Measurements from ENCODE around the gene EYS.
"Not testable (repeated sequence)": the region's sequence is repeated elsewhere in the genome, so short reads cannot be mapped to it uniquely, and the experiment has no call there.

Gene EYS

DNA sequence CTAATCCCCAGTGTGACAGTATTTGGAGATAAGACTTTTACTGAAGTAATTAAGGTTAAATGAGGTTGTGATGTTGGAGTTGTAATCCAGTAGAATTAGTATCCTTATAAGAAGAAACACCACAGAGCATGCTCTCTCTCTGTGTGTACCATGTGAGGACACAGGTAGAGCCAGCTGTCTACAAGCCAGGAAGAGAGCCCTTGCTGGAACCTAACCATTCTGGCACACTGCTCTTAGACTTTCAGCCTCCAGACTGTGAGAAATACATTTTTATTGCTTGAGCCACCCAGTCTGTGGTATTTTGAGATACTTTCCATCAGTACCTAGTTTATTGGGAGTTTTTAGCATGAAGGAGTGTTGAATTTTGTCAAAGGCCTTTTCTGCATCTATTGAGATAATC lies 1961.2 kb downstream of the EYS start:
- DNase-seq, result no peak

DNA sequence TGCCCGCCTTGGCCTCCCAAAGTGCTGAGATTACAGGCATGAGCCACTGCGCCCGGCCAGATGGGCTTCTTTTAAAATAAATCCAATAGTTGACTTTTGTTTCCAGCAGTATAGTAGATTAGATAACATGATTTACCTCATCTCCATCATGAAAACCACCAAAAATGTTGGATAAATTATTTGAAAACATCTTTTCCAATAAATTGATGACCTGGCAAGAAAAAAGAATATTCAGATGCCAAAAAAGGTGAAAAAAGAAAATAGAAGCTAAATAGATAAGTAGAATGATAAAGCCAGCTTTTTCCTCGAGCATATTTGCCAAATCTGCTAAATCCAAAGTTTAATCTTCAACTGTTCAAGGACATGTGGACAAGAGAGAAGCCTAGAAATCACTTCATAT lies 1962.2 kb downstream of the EYS start:
- no peak for DNase-seq

DNA sequence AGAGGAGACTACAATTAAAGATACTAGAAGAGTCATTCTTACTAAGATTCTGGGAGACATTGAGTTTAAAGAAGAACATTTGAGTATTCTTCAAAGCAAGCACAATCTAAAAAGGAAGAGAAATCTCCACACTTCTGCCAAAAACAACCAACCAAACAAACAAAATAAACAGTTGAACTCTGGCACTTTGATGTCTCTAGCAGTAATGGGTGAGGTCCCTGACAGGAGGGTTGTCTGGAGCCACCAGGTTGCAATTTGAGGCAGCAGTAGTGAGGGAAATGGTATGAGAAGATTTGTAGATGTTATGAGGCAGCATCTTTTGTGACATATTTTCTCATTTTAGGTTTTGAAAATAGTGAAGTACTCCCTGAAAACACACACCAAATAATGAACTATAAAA lies 1963.3 kb downstream of the EYS start:
- no peak for DNase-seq

DNA sequence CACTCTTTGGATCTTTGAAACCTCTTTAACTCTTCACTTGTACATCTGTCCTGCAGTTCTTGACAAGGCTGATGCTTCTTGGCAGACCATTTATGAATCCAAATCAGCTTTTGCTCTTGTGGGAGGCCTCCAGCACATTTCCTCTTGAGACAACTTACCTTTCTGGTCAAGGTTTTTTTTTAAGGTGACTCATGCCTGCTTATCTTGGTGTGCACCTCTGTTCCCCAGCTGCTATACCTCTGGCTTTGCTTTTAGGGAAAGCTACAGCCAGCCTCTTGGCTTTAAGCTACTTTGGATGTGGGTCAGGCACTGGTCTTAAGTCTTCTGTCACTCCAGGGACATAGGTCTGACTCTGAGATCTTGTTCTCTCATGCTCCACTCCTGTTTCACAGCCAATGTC lies 1965.0 kb downstream of the EYS start:
- DNase-seq, result no peak

GRCh38 chr6:63740709-63741108 lies 1966.3 kb downstream of the EYS start:
- no peak for DNase-seq

DNA sequence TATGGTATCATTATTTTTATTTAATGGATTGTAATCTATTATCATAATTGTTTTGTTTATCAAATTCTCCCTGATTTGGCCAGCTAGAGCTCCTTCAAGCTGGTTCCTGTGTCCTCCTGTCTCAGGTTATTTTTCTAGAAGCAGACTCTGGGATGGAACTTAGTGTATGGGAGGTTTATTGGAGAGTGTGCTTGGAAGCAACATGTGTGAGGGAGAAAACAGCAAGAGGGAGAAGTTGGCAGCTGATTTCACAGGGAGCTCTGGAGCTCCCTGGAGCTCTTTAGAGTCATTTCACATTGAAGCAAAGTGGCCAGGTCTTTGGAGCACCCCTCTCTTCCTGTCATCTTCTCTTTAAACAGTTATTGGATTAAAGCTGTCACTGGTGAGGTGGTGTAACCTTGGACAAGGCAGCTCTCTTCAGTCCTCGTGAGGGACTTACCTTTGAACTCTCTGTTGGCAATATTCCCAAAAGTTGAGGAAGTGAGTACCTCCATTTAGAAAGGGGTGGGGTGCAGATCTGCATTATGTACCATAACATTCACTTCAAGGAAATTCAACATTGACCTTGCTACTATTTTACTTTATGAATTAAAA lies 1967.8 kb downstream of the EYS start:
- DNase-seq, result no peak

DNA sequence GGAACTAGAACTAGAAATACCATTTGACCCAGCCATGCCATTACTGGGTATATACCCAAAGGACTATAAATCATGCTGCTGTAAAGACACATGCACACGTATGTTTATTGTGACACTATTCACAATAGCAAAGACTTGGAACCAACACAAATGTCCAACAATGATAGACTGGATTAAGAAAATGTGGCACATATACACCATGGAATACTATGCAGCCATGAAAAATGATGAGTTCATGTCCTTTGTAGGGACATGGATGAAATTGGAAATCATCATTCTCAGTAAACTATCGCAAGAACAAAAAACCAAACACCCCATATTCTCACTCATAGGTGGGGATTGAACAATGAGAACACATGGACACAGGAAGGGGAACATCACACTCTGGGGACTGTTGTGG lies 1968.8 kb downstream of the EYS start:
- not testable (repeated sequence) for DNase-seq

- no peak for DNase-seq
Observed at GRCh38 chr6:63734923-63735322, 1972.1 kb downstream of the EYS start.

DNA sequence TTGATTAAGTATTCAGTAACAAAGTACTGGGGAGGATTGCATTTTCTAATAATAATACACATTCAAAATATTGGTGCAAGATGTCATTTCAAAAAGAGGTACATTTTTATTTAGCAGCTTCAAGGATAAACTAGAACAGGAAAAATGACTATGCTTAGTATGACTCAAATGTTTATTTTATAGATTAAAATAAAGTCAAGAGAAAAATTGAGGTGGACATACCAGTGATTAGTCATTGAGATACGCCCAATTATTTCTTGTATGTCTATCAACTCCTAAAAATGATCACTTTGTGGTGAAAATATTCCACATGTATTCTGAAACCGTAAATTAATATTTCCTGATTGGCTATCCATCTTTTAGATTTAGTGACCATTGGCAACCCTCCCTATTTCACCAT lies 1974.7 kb downstream of the EYS start:
- DNase-seq, result no peak

GRCh38 chr6:63731930-63732329 lies 1975.1 kb downstream of the EYS start:
- DNase-seq, result no peak

GRCh38 chr6:63730311-63730710 lies 1976.7 kb downstream of the EYS start:
- DNase-seq, result no peak

DNA sequence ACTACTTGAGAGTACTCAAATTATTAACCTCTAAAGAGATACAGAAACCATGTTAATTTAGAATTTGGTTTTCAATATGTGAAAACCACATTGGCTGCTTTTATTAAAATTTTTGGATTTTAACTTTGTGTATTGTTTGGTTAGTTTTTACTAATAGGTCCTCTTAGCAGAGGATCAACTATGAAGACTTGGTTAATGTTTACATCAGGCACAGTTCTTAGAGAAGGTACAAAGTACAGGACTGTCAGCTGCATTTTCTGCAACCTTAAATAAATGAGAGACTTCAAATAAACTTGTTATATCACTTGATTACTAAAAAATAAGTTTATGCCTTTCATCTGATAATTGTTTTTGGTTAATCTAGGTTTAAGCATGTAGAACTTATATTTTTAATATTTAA lies 1982.3 kb downstream of the EYS start:
- DNase-seq, result no peak

DNA sequence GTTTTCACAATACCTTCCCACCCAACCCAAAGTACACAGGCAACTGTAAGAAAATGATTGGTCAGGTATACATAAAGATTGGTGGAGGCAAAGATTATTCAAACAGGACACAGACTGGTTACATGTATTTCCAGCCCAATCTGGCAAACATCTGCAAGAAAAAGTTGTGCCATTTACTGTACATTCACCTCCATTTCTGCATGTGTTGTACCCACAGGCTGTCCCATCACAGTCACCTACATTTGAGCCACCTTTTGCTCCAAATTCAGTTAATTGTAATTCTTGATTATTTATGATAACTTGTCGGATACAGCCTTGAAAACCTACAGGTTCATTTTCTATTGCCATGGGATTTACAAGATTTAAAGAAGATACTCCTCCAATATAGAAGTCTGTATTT lies 1985.8 kb downstream of the EYS start:
- DNase-seq, result no peak

- no peak for DNase-seq
Observed at GRCh38 chr6:63716169-63716568, 1990.9 kb downstream of the EYS start.

GRCh38 chr6:63714091-63714490 lies 1992.9 kb downstream of the EYS start:
- DNase-seq, result no peak

GRCh38 chr6:63713332-63713731 lies 1993.7 kb downstream of the EYS start:
- no peak for DNase-seq

DNA sequence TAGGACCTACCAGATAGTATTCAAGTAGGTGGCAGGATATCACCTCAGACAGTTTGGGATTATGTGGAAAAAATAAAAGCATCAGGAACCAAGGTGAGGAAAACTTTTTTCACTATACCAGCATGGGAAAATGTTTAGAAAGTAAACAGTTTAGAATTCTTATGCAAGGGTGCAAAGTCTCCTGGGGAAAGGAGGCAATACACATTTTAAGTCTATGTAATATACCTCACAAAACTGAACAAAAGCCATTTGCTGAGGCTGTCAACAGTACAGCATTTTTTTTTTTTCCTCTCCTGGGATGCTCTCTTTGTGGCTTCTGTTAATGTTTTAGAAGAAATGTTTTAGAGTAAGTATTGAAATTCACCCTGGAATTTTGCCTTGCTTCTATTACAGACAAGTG lies 1997.9 kb downstream of the EYS start:
- no peak for DNase-seq

DNA sequence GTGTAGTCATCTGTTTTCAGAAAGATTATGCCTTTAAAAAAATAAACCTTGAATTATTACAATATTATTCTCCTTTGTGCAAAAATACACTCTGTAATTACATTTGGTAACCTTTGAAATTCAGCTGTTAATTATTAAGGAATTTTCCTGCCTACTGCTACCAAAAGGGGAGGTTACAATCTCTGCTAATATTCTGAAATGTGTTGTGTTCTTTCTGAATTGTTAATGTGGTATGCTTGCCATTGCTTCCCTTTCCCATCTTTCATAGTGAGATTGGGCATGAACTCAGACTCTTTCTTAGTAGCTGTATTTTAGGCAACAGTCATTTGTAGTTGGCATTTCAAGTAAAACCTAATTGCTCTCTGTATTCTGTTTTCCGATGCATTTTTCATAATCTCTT lies 1998.4 kb downstream of the EYS start:
- no peak for DNase-seq

DNA sequence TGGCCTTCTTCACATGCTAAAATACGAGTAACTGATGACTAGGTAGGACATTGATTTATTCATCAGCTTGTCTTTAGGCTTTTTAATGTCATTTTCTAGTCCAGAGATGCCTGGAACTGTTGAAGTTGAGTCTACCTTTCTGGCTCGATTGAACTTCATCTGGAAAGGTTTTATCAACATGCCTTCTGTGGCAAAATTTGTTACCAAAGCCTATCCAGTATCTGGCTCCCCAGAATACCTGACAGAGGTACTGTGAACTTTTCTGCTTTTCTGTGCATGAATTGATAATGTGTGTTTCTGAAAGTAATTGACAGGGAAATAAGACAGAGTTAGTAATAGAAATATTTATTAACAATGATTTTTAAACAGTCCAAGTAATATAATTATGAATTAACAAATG lies 2000.4 kb downstream of the EYS start:
- no peak for DNase-seq

GRCh38 chr6:63705707-63706106 lies 2001.3 kb downstream of the EYS start:
- no peak for DNase-seq

DNA sequence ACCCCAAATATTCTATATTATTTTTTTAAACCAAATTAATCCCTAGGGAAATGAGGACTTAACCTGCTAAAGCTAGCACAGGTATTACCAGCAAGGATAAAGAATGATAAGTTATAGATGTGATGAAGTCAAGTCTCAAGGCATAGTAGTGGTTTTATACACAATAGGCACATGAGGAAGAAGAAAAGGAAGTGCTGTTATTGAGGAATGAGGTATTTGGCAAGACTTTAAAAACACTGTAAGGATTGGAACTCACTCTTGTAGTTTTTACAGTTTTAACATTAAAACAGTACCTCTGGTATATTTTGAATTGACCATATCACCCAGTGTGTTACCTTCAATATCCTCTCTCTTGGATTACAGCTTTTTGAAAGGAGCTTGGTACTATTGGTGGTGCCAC lies 2016.8 kb downstream of the EYS start:
- DNase-seq, result no peak

- no peak for DNase-seq
Observed at GRCh38 chr6:63689421-63689820, 2017.6 kb downstream of the EYS start.

GRCh38 chr6:63685446-63686379 lies 2021.3 kb downstream of the EYS start:
- no peak for DNase-seq

GRCh38 chr6:63683071-63683603 lies 2023.9 kb downstream of the EYS start:
- DNase-seq, result no peak

All from NCI-H510A (cell line).